ENCODE measurements around the gene SLAMF9. TPM values are rescaled to one million over a fixed set of nuclear protein-coding genes. Genes with fewer than 3 reads are reported as not detected.

The SLAMF9 gene
- total RNA-seq, 1 experiment from 2014 or later = not detected

DNA sequence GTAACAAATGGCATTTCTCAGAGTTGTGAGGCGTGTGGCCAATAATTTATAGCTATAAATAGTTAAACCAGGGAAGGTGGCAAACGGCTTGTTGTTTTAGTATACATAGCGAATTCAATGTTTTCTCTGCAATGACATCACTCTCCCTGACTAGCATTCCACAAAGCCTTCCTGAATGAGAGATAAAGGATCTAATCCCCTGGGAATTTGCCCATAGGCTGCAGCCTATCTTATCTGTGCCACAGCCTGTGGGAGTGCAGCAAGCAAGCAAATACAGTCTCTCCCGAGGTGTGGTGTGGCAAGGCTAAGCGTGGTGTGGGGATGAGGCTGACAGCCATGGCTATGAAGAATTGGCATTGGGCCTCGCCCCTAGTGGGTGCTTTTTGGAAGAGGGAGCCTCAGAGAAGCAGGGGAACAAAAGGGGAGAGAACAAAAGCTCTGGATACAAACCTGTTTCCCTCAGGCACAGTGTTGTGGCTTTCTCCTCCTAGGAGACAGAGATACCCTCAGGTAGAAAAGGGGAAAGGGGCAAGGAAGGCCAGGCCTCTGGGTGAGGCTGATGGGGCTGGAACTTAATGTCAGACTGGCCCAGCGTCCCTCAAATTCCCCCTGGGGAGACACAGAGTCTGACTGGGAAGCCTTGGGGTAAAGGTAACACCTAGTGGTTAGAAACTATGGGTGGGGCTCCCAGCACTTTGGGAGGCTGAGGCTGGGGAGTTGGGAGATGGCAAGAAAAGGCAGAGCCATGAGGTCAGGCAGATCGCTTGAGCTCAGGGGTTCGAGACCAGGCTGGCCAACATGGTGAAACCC lies 37.6 kb downstream of the SLAMF9 start:
- DNase-seq (ENCODE audit: low read depth, low spot score) = peak; percentile 85
- Histone ChIP-seq H3K27me3 (ENCODE audit: control insufficient read depth, insufficient read depth, low read length) (no peaks in the 10 kb centered on the region), H3K4me1 (ENCODE audit: control insufficient read depth, insufficient read depth, low read length) (peaks cover 72% of the 10 kb centered on the region), H3K27ac (ENCODE audit: low read length) (peak overlapping the region; percentile 71), H3K36me3 (ENCODE audit: control insufficient read depth, insufficient read depth, low read length) (0 out of 2 replicates have a peak, but pooled peaks cover 5% of the 10 kb centered on the region), H3K4me3 (ENCODE audit: low read depth in 2 of 2, low read length in 2 of 2) (no peak overlapping the region), H3K9me3 (ENCODE audit: control insufficient read depth, insufficient read depth, low read depth, low read length) (no peaks in the 10 kb centered on the region)
- in situ Hi-C loops (cut with HindIII; ENCODE audit: low pct_unique_long_range_greater_than_20kb, low sequenced_read_pairs) (no loop called here), intact Hi-C loops (cut with micrococcal nuclease; ENCODE audit: unreplicated experiment) (no loop called here)
- TF ChIP-seq, protein P1, sequence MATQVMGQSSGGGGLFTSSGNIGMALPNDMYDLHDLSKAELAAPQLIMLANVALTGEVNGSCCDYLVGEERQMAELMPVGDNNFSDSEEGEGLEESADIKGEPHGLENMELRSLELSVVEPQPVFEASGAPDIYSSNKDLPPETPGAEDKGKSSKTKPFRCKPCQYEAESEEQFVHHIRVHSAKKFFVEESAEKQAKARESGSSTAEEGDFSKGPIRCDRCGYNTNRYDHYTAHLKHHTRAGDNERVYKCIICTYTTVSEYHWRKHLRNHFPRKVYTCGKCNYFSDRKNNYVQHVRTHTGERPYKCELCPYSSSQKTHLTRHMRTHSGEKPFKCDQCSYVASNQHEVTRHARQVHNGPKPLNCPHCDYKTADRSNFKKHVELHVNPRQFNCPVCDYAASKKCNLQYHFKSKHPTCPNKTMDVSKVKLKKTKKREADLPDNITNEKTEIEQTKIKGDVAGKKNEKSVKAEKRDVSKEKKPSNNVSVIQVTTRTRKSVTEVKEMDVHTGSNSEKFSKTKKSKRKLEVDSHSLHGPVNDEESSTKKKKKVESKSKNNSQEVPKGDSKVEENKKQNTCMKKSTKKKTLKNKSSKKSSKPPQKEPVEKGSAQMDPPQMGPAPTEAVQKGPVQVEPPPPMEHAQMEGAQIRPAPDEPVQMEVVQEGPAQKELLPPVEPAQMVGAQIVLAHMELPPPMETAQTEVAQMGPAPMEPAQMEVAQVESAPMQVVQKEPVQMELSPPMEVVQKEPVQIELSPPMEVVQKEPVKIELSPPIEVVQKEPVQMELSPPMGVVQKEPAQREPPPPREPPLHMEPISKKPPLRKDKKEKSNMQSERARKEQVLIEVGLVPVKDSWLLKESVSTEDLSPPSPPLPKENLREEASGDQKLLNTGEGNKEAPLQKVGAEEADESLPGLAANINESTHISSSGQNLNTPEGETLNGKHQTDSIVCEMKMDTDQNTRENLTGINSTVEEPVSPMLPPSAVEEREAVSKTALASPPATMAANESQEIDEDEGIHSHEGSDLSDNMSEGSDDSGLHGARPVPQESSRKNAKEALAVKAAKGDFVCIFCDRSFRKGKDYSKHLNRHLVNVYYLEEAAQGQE (IDR thresholded peaks at IDR 0.05; ENCODE audit: insufficient read depth in 1 of 2, low read depth in 2 of 2, low read length in 1 of 2) = no peak
- TF ChIP-seq SIN3A (IDR thresholded peaks at IDR 0.05; ENCODE audit: borderline replicate concordance, insufficient read depth, low read depth, low read length) (no peak), TCF7L2 (IDR thresholded peaks at IDR 0.05; ENCODE audit: low read depth, low read length) (peak; percentile 84), POLR2AphosphoS5 (IDR thresholded peaks at IDR 0.05; ENCODE audit: low read depth, low read length) (peak; percentile 81; the same call in 1 of the 2 replicates)
- TF ChIP-seq, protein P2, sequence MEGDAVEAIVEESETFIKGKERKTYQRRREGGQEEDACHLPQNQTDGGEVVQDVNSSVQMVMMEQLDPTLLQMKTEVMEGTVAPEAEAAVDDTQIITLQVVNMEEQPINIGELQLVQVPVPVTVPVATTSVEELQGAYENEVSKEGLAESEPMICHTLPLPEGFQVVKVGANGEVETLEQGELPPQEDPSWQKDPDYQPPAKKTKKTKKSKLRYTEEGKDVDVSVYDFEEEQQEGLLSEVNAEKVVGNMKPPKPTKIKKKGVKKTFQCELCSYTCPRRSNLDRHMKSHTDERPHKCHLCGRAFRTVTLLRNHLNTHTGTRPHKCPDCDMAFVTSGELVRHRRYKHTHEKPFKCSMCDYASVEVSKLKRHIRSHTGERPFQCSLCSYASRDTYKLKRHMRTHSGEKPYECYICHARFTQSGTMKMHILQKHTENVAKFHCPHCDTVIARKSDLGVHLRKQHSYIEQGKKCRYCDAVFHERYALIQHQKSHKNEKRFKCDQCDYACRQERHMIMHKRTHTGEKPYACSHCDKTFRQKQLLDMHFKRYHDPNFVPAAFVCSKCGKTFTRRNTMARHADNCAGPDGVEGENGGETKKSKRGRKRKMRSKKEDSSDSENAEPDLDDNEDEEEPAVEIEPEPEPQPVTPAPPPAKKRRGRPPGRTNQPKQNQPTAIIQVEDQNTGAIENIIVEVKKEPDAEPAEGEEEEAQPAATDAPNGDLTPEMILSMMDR (IDR thresholded peaks at IDR 0.05) = no peak
- ATAC-seq = peak; percentile 90
- ChIA-PET POLR2A (interaction anchor here (0.7 to 1.1 kb wide), 2 partner anchors 8 to 1052 kb away, joined by 3 to 5 read pairs; no protein-coding TSS in a partner anchor), CTCF (no interaction called here)
- BruUV-seq (replicated peaks) = no TSS peak

DNA sequence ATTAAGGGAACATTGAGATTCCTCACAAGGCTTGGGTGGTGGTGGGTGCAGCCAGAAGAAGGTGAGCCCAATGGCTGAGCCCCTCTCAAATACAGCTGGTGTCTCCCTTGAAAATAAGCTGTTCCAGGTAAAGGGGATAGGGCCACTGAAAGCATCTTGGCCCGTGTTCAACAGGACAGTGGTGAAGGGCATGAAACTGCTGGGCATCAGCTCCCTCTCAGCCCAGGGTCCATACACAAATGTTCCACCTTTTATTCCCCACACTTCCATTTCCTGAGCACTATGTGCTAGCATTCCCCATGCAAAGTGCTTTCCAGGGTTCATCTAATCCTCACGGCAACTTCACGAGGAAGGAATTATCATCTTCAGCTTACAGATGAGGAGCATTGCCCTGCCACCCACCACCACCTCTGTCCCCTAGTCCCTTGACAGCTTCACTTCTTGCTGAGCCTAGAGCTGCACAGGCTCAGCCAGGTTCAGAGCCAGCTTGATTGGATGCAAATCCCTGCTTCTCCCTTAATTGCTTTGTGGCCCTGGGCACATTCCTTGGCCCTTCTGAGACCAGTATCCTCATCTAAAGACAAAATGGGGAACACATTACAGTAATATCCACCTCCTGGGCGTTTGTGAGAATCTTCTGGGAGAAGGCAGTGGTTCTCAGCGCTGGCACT lies 38.3 kb downstream of the SLAMF9 start:
- POLR2A ChIA-PET = interaction anchor here (0.7 to 1.1 kb wide), 2 partner anchors 8 to 1926 kb away, joined by 3 to 4 read pairs; no protein-coding TSS in a partner anchor
- Histone ChIP-seq H3K27me3 (ENCODE audit: control insufficient read depth, insufficient read depth, low read length) (no peaks in the 10 kb centered on the region), H3K4me1 (ENCODE audit: control insufficient read depth, insufficient read depth, low read length) (peaks cover 66% of the 10 kb centered on the region), H3K4me3 (ENCODE audit: low read depth in 2 of 2, low read length in 2 of 2) (no peak overlapping the region), H3K36me3 (ENCODE audit: control insufficient read depth, insufficient read depth, low read length) (0 out of 2 replicates have a peak, but pooled peaks cover 5% of the 10 kb centered on the region), H3K27ac (ENCODE audit: low read length) (peak overlapping the region; percentile 71), H3K9me3 (ENCODE audit: control insufficient read depth, insufficient read depth, low read depth, low read length) (no peaks in the 10 kb centered on the region)
- in situ Hi-C loops (cut with HindIII; ENCODE audit: low pct_unique_long_range_greater_than_20kb, low sequenced_read_pairs) (no loop called here), intact Hi-C loops (cut with micrococcal nuclease; ENCODE audit: unreplicated experiment) (no loop called here)
- DNase-seq (ENCODE audit: low read depth, low spot score) = no peak
- CTCF ChIA-PET = interaction anchor here (0.6 kb wide), 1 partner anchor 91 kb away, joined by 3 read pairs; no protein-coding TSS in a partner anchor
- no TSS peak for BruUV-seq (replicated peaks)
- TF ChIP-seq POLR2AphosphoS5 (IDR thresholded peaks at IDR 0.05; ENCODE audit: low read depth, low read length) (no peak), SIN3A (IDR thresholded peaks at IDR 0.05; ENCODE audit: borderline replicate concordance, insufficient read depth, low read depth, low read length) (no peak), TCF7L2 (IDR thresholded peaks at IDR 0.05; ENCODE audit: low read depth, low read length) (no peak)
- TF ChIP-seq, protein P1 (IDR thresholded peaks at IDR 0.05; ENCODE audit: insufficient read depth in 1 of 2, low read depth in 2 of 2, low read length in 1 of 2) = no peak
- TF ChIP-seq, protein P2 (IDR thresholded peaks at IDR 0.05) = no peak
- peak; percentile 41 for ATAC-seq
